HG02642 (cell line): ENCODE measurements around the gene HHLA2.
"Not testable (repeated sequence)": the region's sequence is repeated elsewhere in the genome, so short reads cannot be mapped to it uniquely, and the experiment has no call there.

Experiments used
- ATAC-seq: cut with Tn5 transposase; IDR thresholded peaks from one replicate; pipeline ENCODE4 v1.9.1; 2021; ENCODE audit warnings: mild to moderate bottlenecking; ENCODE audit not compliant: unreplicated experiment, poor library complexity

The HHLA2 gene

GRCh38 chr3:108296239-108296638, at the start of gene HHLA2:
HHLA2 (plus strand) TSS chr3:108296548; CDS start chr3:108351814, 55,266 bp downstream.
- peak; percentile 37 for ATAC-seq

GRCh38 chr3:108250626-108251025, 45.7 kb upstream of the HHLA2 start:
- no peak for ATAC-seq

DNA sequence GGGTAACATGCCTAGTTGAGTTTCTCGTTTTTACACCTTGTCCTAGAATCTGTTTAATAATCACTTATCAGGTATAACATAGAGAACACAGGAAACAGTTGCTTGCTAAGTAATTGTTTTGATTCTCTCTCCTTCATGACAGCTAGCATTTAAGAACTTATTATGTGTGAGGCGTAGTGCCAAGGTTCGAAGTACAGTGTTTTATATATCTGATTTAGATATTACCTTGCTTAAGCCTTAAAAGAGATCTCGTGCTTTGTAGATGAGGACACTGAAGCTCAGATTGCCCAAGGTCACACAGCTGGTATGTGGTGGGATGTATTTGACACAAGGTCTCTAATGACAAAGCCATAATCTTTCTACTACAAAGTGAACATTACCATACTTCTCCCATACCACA, 45.1 kb upstream of the HHLA2 start:
- no peak for ATAC-seq

DNA sequence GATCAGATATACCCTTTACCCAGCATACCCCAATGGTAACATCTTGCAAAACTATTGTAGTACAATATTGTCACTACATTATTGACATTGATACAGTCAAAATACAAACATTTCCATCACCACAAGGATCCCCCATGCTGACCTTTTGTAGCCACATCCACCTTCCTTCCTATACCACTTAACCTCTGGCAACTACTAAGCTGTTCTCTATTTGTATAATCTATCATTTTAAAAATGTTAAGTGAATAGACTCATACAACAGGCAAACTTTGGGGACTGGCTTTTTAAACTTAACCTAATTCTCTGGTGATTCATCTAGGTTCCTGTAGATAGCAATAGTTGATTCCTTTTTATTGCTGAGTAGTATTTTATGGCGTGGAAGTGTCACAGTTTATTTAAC, 44.5 kb upstream of the HHLA2 start:
- ATAC-seq, result no peak

GRCh38 chr3:108255131-108255530, 41.2 kb upstream of the HHLA2 start:
- ATAC-seq, result no peak

DNA sequence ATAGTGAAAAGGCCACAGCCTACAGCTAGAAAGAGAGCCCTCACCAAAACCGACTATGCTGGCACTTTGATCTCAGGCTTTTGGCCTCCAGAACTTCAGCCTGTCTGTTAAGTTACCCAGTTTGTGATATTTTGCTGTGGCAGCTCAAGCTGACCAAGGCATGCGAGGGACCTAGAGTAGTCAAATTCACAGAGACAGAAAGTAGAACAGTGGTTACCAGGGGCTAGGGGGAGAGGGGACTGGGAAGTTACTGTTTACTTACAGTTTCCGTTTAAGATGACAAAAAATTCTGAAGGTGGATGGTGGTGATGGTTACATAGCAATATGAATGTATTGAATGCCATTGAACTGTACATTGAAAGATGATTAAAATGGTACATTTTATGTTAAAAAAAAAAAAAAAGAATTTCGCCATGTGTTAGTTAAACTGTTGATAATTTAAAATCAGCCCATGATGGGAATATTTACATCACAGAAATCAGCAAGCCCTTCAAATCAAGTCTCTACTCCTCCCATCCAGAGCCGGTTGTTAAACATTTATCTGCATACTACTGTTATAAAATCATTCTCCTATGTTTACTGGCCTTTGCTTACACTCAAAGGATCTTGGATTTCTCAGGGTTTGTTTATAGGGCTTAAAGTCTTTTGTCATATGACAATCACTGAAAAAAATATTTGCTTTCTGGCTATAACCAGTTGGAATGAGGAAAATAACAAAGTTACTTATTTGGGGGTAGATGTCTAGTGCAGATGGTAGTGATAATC, 31.6 kb upstream of the HHLA2 start:
- ATAC-seq, result peak; percentile 74

DNA sequence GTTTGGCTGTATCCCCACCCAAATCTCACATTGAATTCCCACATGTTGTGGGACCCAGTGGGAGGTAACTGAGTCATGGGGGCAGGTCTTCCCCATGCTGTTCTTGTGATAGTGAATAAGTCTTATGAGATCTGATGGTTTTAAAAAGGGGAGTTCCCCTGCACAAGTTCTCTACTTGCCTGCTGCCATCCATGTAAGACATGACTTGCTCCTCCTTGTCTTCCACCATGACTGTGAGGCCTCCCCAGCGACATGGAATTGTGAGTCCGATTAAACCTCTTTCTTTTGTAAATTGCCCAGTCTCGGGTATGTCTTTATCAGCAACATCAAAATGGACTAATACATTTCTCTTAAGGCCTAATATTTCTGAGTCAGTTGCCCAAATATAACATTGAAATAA, 28.1 kb upstream of the HHLA2 start:
- ATAC-seq, result not testable (repeated sequence)

- no peak for ATAC-seq
These were observed 24.7 kb upstream of the HHLA2 start for GRCh38 chr3:108271626-108272025.

DNA sequence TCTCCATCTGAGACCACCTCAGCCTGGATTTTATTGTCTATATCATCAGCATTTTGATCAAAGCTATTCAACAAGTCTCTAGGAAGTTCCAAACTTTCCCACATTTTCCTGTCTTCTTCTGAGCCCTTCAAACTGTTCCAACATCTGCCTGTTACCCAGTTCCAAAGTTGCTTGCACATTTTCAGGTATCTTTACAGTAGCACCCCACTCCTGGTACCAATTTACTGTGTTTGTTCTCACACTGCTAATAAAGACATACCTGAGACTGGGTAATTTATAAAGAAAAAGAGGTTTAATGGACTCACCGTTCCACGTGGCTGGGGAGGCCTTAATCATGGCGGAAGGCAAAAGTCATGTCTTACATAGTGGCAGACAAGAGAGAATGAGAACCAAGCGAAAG, 17.3 kb upstream of the HHLA2 start:
- ATAC-seq, result not testable (repeated sequence)

DNA sequence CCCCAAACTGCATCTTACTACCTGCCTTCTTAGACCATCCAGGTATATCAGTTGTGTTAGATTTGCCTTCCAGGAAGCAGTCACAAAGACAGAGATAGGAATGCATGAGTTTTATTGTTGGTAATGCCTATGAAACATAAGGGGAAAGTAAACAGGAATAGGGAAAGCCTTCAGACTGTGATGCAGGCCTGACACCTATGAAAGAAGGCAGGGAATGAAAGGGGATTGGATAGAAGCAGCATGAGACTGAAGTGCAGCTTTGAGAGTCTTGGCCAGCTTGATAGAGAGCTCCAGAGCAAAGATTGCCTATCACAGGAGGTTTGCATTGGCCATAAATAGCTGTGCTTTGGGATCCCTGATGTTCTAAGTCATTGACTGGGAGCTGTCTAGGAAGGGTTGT, 15.9 kb upstream of the HHLA2 start:
- ATAC-seq, result no peak

DNA sequence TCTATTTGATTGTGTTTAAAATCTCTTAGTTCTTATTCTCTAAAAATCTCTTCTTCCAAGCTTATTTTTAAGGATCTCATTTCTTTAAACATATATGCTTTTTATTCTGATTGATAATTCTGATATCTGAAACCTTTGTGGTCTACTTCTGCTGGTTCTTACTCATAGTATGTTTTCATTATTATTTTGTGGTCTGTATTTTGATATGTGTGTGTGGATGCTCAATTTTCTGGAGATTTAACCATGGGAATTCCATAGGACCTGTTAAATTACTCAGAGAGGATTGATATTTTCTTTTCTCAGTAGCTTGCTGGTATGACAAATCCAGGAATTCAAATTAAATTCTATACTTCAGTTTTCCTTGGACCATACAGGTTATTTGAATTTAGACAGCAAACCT, 14.7 kb upstream of the HHLA2 start:
- no peak for ATAC-seq

GRCh38 chr3:108283006-108283405, 13.3 kb upstream of the HHLA2 start:
- no peak for ATAC-seq

DNA sequence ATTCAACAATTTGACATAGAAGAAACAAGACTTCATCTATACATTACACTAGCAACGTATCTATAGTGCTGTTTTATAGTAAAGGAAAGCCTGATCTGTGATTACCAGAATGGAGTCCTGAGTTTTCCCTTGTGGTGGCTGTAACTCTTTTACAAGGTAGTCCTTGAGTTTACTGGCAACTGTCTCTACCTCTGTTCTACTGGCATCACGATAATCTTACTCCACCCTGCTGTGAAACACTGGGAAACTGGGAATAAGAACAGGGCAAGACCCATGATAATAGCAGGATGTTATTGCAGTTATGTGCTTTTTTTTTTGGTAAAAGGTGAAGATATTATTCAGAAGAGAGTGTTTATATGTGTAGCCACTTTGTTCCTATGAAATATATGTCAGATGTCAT, 12.4 kb upstream of the HHLA2 start:
- ATAC-seq, result no peak

- no peak for ATAC-seq
These were observed 11.2 kb upstream of the HHLA2 start for GRCh38 chr3:108285176-108285575.

DNA sequence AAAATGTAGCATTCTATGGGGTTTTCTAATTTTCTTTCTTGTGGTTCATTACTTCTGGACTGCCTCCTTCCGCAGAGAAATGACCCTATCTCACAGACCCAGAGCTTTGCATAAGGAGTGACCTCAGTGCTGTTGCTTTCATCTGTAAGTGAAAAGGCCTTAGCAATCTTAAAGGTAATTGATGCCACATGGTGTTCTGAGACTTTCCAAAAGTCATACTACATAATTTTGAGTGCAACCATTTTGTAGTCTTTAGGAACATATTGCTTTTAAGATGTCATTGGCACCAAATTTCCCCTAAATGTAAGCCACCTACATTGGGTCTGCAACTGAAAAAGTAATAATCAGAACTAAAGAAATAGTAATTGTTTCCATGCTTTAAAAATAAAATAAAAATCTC, 9.2 kb upstream of the HHLA2 start:
- peak; percentile 66 for ATAC-seq

- ATAC-seq, result not testable (repeated sequence)
These were observed 8.2 kb upstream of the HHLA2 start for GRCh38 chr3:108288193-108288592.

DNA sequence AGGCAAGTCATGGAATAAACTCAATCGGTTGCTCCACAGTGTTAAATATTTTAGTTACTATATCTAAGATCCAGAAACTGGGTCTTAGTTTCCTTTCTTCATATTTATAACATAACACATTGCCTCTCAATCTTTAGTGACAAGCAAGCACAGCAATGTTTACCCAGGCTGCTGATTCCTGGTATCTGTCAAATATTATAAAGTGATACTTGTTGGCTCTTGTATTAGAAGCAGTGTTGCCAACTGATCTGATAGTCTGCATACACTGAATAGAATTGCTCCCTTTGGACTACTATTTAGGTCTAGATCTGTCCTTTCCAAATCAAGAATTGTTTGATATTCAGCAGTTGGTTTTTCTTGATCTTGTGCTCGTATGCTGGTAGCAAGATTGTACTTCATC, 7.2 kb upstream of the HHLA2 start:
- no peak for ATAC-seq

DNA sequence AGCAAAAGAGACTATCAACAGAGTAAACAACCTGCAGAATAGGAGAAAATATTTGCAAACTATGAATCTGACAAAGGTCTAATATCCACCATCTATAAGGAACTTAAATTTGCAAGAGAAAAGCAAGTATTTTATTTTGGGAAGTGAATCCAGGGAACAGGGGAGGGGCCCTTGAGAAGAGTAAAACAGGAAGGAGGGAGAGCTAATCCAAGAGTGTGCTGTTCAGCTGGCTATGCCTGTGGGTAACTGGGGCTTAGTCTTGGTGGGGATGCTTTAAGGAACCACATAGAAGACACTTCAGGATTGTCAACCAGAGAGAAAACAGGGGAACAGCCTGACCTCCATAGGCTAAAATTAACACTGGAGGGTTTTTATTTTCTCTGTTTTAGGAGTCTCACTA, 3.9 kb upstream of the HHLA2 start:
- ATAC-seq, result no peak

DNA sequence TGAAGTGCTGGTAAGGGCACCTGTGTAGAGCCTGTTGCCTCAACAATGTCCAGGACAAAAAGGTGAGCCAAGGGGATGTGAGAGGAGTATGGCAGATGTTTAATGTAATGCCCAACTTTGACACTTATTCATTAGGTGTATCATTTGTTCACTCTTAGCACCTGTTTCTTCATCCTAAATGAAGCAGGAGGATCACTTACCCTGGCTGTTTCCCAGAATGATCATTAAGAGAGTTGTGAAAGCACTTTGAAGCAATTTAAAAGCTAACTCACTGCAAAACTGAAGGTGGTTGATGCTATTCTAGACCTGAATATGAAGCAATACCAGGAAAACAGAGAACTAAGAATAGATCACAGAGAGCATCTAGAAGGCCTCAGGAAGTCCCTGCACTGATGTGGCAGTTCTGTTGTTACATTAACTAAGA, 3.4 kb upstream of the HHLA2 start:
- ATAC-seq, result peak; percentile 82

GRCh38 chr3:108293858-108294257, 2.5 kb upstream of the HHLA2 start:
- ATAC-seq, result peak; percentile 63

DNA sequence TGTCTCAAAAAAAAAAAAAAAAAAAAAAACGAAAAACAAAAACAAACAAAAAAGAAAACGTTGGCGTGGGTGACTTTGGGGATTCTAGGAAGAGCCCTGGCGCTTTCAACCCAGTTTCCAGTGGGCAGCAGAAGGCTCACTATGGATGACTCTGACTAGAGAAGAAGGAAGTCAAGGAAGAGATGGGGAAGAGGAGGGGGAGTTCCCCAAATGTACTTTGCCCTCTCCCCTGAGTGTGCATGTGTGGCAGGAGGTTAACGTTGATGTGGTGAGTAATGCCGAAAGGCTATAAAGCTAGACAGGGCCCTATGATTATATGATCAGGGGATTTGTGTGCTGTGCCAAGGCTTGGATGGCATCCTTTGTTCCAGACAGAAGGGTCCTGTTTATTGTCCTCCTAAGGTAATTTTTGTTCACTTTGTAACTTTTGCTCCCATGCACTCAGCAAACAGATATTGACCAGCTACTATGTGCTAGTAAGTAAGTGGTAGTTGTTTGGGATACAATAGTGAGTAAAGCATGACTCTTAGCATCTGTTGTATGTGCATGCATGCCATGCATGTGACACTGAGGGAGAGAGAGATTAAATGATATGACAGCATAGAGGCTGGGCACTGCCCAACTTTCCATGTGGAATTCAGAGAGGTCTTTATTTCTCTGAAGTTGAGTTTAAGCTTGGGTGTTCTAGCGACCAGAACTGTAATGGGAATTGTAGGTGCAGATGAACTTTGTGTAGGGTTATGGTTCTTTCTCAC, 750 bp upstream of the HHLA2 start:
- ATAC-seq, result no peak

DNA sequence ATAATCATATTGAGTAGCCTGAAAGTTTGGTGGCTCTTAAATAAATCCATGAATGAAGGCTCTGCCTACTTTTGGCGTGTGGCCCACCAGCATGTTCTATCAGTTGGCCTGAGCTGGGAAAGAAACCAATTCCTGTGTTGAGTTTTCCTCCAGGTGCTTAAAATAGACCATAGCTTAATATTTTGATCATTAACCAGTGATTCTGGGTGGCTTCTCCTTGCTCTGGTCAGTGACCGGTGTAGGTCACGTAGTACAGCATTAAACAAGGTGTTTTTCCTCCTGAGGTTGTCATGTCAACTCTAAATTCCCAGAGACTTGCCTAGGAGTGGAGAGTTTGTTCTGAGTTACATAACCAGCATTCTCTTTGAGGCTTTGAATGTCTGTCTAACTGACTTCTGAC, 1.3 kb downstream of the HHLA2 start:
- ATAC-seq, result no peak
